Measurements from ENCODE around the gene TBC1D5.

Gene TBC1D5

GRCh38 chr3:17459470-17459993, 282.9 kb downstream of the TBC1D5 start:
- no peak for DNase-seq

GRCh38 chr3:17456650-17457049, 285.8 kb downstream of the TBC1D5 start:
- DNase-seq, result no peak

GRCh38 chr3:17456046-17456445, 286.4 kb downstream of the TBC1D5 start:
- no peak for DNase-seq

- DNase-seq, result no peak
Measured at GRCh38 chr3:17444865-17445264, 297.6 kb downstream of the TBC1D5 start.

GRCh38 chr3:17443142-17443541, 299.3 kb downstream of the TBC1D5 start:
- no peak for DNase-seq

GRCh38 chr3:17442332-17443049, 299.9 kb downstream of the TBC1D5 start:
- DNase-seq, result no peak

GRCh38 chr3:17433876-17434275, 308.6 kb downstream of the TBC1D5 start:
- DNase-seq, result no peak

GRCh38 chr3:17432236-17432635, 310.2 kb downstream of the TBC1D5 start:
- DNase-seq, result no peak

GRCh38 chr3:17431484-17432045, 310.9 kb downstream of the TBC1D5 start:
- DNase-seq, result no peak

GRCh38 chr3:17431004-17431403, 311.4 kb downstream of the TBC1D5 start:
- no peak for DNase-seq

GRCh38 chr3:17430582-17430981, 311.8 kb downstream of the TBC1D5 start:
- no peak for DNase-seq

- no peak for DNase-seq
Measured at GRCh38 chr3:17423786-17424536, 318.5 kb downstream of the TBC1D5 start.

GRCh38 chr3:17422636-17423035, 319.8 kb downstream of the TBC1D5 start:
- DNase-seq, result no peak

- no peak for DNase-seq
Measured at GRCh38 chr3:17420668-17421067, 321.8 kb downstream of the TBC1D5 start.

- no peak for DNase-seq
Measured at GRCh38 chr3:17412950-17413530, 329.4 kb downstream of the TBC1D5 start.

GRCh38 chr3:17411157-17411877, 331.1 kb downstream of the TBC1D5 start:
- no peak for DNase-seq

GRCh38 chr3:17407576-17407975, 334.9 kb downstream of the TBC1D5 start:
- DNase-seq, result no peak

- DNase-seq, result no peak
Measured at GRCh38 chr3:17404548-17404947, 337.9 kb downstream of the TBC1D5 start.

- DNase-seq, result no peak
Measured at GRCh38 chr3:17402442-17402841, 340.0 kb downstream of the TBC1D5 start.

GRCh38 chr3:17401912-17402311, 340.5 kb downstream of the TBC1D5 start:
- no peak for DNase-seq

GRCh38 chr3:17399586-17399985, 342.8 kb downstream of the TBC1D5 start:
- no peak for DNase-seq

GRCh38 chr3:17398959-17399551, 343.4 kb downstream of the TBC1D5 start:
- no peak for DNase-seq
